Measurements from ENCODE around the gene BEND5.

The BEND5 gene

GRCh38 chr1:48807554-48808260 is 31.0 kb upstream of the BEND5 start:
- no peak overlapping the region for H3K27ac ChIP-seq (ENCODE audit: low read depth, low read length, poor library complexity, severe bottlenecking)
- no peaks in the 10 kb centered on the region for H4K20me1 ChIP-seq (ENCODE audit: insufficient read depth, low read length)
- H3K9ac ChIP-seq (ENCODE audit: low read length) = no peak overlapping the region
- H3K9me2 ChIP-seq (ENCODE audit: low read depth, low read length) = no peaks in the 10 kb centered on the region
- no peaks in the 10 kb centered on the region for H3F3A ChIP-seq (ENCODE audit: insufficient read depth, low read length)
- H3K9me3 ChIP-seq (ENCODE audit: low read length) = no peaks in the 10 kb centered on the region
- no peaks in the 10 kb centered on the region for H3K4me1 ChIP-seq (ENCODE audit: insufficient read depth, low read length, severe bottlenecking)
- no peaks in the 10 kb centered on the region for H3K79me2 ChIP-seq (ENCODE audit: insufficient read depth, low read length)
- TF ChIP-seq CTCF (IDR thresholded peaks at IDR 0.05; ENCODE audit: low read length) = no peak
- TF ChIP-seq EZH2 (IDR thresholded peaks at IDR 0.05; ENCODE audit: borderline replicate concordance, low read length) = no peak
- no peak overlapping the region for H2AFZ ChIP-seq (ENCODE audit: low read length)
- H3K27me3 ChIP-seq (ENCODE audit: insufficient read depth, low read length) = no peaks in the 10 kb centered on the region
- no peaks in the 10 kb centered on the region for H3K36me3 ChIP-seq (ENCODE audit: insufficient read depth, low read length)
- no peak overlapping the region for H3K4me2 ChIP-seq (ENCODE audit: low read length)
- no peak overlapping the region for H3K4me3 ChIP-seq (ENCODE audit: low read depth, low read length, poor library complexity, severe bottlenecking)

- no peak overlapping the region for H3K4me2 ChIP-seq (ENCODE audit: low read length)
- H3K79me2 ChIP-seq (ENCODE audit: insufficient read depth, low read length) = no peaks in the 10 kb centered on the region
- H3K9me3 ChIP-seq (ENCODE audit: low read length) = no peaks in the 10 kb centered on the region
- H3K36me3 ChIP-seq (ENCODE audit: insufficient read depth, low read length) = no peaks in the 10 kb centered on the region
- no peak overlapping the region for H3K27ac ChIP-seq (ENCODE audit: low read depth, low read length, poor library complexity, severe bottlenecking)
- no peaks in the 10 kb centered on the region for H3K27me3 ChIP-seq (ENCODE audit: insufficient read depth, low read length)
- no peaks in the 10 kb centered on the region for H3K4me1 ChIP-seq (ENCODE audit: insufficient read depth, low read length, severe bottlenecking)
- TF ChIP-seq CTCF (IDR thresholded peaks at IDR 0.05; ENCODE audit: low read length) = no peak
- no peak for TF ChIP-seq EZH2 (IDR thresholded peaks at IDR 0.05; ENCODE audit: borderline replicate concordance, low read length)
- no peaks in the 10 kb centered on the region for H3F3A ChIP-seq (ENCODE audit: insufficient read depth, low read length)
- H3K9ac ChIP-seq (ENCODE audit: low read length) = no peak overlapping the region
- H2AFZ ChIP-seq (ENCODE audit: low read length) = no peak overlapping the region
- no peaks in the 10 kb centered on the region for H3K9me2 ChIP-seq (ENCODE audit: low read depth, low read length)
- no peaks in the 10 kb centered on the region for H4K20me1 ChIP-seq (ENCODE audit: insufficient read depth, low read length)
- no peak overlapping the region for H3K4me3 ChIP-seq (ENCODE audit: low read depth, low read length, poor library complexity, severe bottlenecking)
These were observed 26.8 kb upstream of the BEND5 start for GRCh38 chr1:48803474-48803873.

GRCh38 chr1:48794816-48795215 is 18.1 kb upstream of the BEND5 start:
- H3K27ac ChIP-seq (ENCODE audit: low read depth, low read length, poor library complexity, severe bottlenecking) = no peak overlapping the region
- no peaks in the 10 kb centered on the region for H4K20me1 ChIP-seq (ENCODE audit: insufficient read depth, low read length)
- no peak overlapping the region for H3K4me2 ChIP-seq (ENCODE audit: low read length)
- no peak overlapping the region for H3K4me3 ChIP-seq (ENCODE audit: low read depth, low read length, poor library complexity, severe bottlenecking)
- no peaks in the 10 kb centered on the region for H3F3A ChIP-seq (ENCODE audit: insufficient read depth, low read length)
- no peaks in the 10 kb centered on the region for H3K9me3 ChIP-seq (ENCODE audit: low read length)
- no peak overlapping the region for H3K9ac ChIP-seq (ENCODE audit: low read length)
- H3K36me3 ChIP-seq (ENCODE audit: insufficient read depth, low read length) = no peaks in the 10 kb centered on the region
- TF ChIP-seq CTCF (IDR thresholded peaks at IDR 0.05; ENCODE audit: low read length) = no peak
- TF ChIP-seq EZH2 (IDR thresholded peaks at IDR 0.05; ENCODE audit: borderline replicate concordance, low read length) = no peak
- no peaks in the 10 kb centered on the region for H3K79me2 ChIP-seq (ENCODE audit: insufficient read depth, low read length)
- H3K9me2 ChIP-seq (ENCODE audit: low read depth, low read length) = no peaks in the 10 kb centered on the region
- no peaks in the 10 kb centered on the region for H3K4me1 ChIP-seq (ENCODE audit: insufficient read depth, low read length, severe bottlenecking)
- no peaks in the 10 kb centered on the region for H3K27me3 ChIP-seq (ENCODE audit: insufficient read depth, low read length)
- no peak overlapping the region for H2AFZ ChIP-seq (ENCODE audit: low read length)

Data from OCI-LY1 (cell line).